Measurements from ENCODE around the gene HNRNPA3.
"Not testable (repeated sequence)": the region's sequence is repeated elsewhere in the genome, so short reads cannot be mapped to it uniquely, and the experiment has no call there.

HNRNPA3 gene

GRCh38 chr2:177187631-177188312 is 24.8 kb upstream of the HNRNPA3 start:
- peak; percentile 62 for FAIRE-seq
- DNase-seq (ENCODE audit: insufficient read length, low spot score) = no peak

GRCh38 chr2:177188482-177189469 is 23.8 kb upstream of the HNRNPA3 start:
- FAIRE-seq (no peak), DNase-seq (ENCODE audit: insufficient read length, low spot score) (no peak)

- DNase-seq (ENCODE audit: insufficient read length, low spot score) (no peak), FAIRE-seq (no peak)
Observed at GRCh38 chr2:177190941-177191340, 21.7 kb upstream of the HNRNPA3 start.

- DNase-seq (ENCODE audit: insufficient read length, low spot score) (no peak), FAIRE-seq (no peak)
Observed at GRCh38 chr2:177192788-177193187, 19.8 kb upstream of the HNRNPA3 start.

GRCh38 chr2:177193240-177193639 is 19.4 kb upstream of the HNRNPA3 start:
- no peak for DNase-seq (ENCODE audit: insufficient read length, low spot score)
- FAIRE-seq = no peak

GRCh38 chr2:177195194-177195593 is 17.4 kb upstream of the HNRNPA3 start:
- DNase-seq (ENCODE audit: insufficient read length, low spot score) (no peak), FAIRE-seq (no peak)

- DNase-seq (ENCODE audit: insufficient read length, low spot score); FAIRE-seq: not testable (repeated sequence)
Observed at GRCh38 chr2:177200419-177200818, 12.2 kb upstream of the HNRNPA3 start.

GRCh38 chr2:177201919-177202346 is 10.7 kb upstream of the HNRNPA3 start:
- DNase-seq (ENCODE audit: insufficient read length, low spot score) = no peak
- no peak for FAIRE-seq

- DNase-seq (ENCODE audit: insufficient read length, low spot score) (no peak), FAIRE-seq (no peak)
Observed at GRCh38 chr2:177204417-177204816, 8.2 kb upstream of the HNRNPA3 start.

GRCh38 chr2:177207101-177207500 is 5.5 kb upstream of the HNRNPA3 start:
- no peak for DNase-seq (ENCODE audit: insufficient read length, low spot score)
- no peak for FAIRE-seq

- no peak for FAIRE-seq
- DNase-seq (ENCODE audit: insufficient read length, low spot score) = no peak
Observed at GRCh38 chr2:177211169-177211568, 1.4 kb upstream of the HNRNPA3 start.

GRCh38 chr2:177211576-177212105 is 953 bp upstream of the HNRNPA3 start:
- no peak for FAIRE-seq
- DNase-seq (ENCODE audit: insufficient read length, low spot score) = no peak

GRCh38 chr2:177212891-177213856 is 580 bp downstream of the HNRNPA3 start:
- peak; percentile 78 for DNase-seq (ENCODE audit: insufficient read length, low spot score)
- peak; percentile 90 for FAIRE-seq

GRCh38 chr2:177217247-177217843 is 4.8 kb downstream of the HNRNPA3 start:
- FAIRE-seq = no peak

GRCh38 chr2:177219787-177220186 is 7.2 kb downstream of the HNRNPA3 start:
- DNase-seq (ENCODE audit: insufficient read length, low spot score); FAIRE-seq: not testable (repeated sequence)

More at GRCh38 chr2:177217247-177217843, 4.8 kb downstream of the HNRNPA3 start:
- DNase-seq (ENCODE audit: insufficient read length, low spot score) = no peak

- FAIRE-seq (no peak), DNase-seq (ENCODE audit: insufficient read length, low spot score) (no peak)
Observed at GRCh38 chr2:177221534-177221933, 8.9 kb downstream of the HNRNPA3 start.

- no peak for DNase-seq (ENCODE audit: insufficient read length, low spot score)
- no peak for FAIRE-seq
Observed at GRCh38 chr2:177221970-177222369, 9.4 kb downstream of the HNRNPA3 start.

- FAIRE-seq; DNase-seq (ENCODE audit: insufficient read length, low spot score): not testable (repeated sequence)
Observed at GRCh38 chr2:177223436-177223835, 10.8 kb downstream of the HNRNPA3 start.

- DNase-seq (ENCODE audit: insufficient read length, low spot score) (no peak), FAIRE-seq (no peak)
Observed at GRCh38 chr2:177225965-177226360, 13.4 kb downstream of the HNRNPA3 start.

All from HTR-8/SVneo (cell line).